Gastrocnemius medialis (tissue), 4 donors: ENCODE data around the gene PARVA. TPM values are rescaled to one million over a fixed set of nuclear protein-coding genes. Genes with fewer than 3 reads are reported as not detected.

Experiments used
- ATAC-seq, 2 donors: fragments of 150-250 bp; one replicate each; pipeline ENCODE4 v1.9.1; 2016
- DNase-seq, 2 donors: peaks; one replicate each; pipeline ENCODE4 v3.0.0-alpha.2; 2019
- H3K27ac ChIP-seq, 4 donors: fragments of 200-600 bp; sonication (generic); 1 replicate in 1 of 4; 2 replicates in 3 of 4; pipeline ENCODE4 v1.5.1; 2016 to 2018; ENCODE audit warnings: mild to moderate bottlenecking in 2 of 4, moderate library complexity in 1 of 4
- H3K27me3 ChIP-seq, 3 donors: fragments of 200-600 bp; sonication (generic) in 2 of 3; 1 replicate in 1 of 3; 2 replicates in 2 of 3; pipeline versions ENCODE4 v1.5.1 to v1.6.0; 2016 to 2019; ENCODE audit warnings: mild to moderate bottlenecking in 1 of 3, moderate library complexity in 1 of 3
- H3K36me3 ChIP-seq, 2 donors: fragments of 200-600 bp; sonication (generic) in 1 of 2; one replicate each; pipeline ENCODE4 v1.5.1; 2017 to 2018
- H3K4me1 ChIP-seq, 2 donors: fragments of 200-600 bp; sonication (generic) in 1 of 2; one replicate each; pipeline ENCODE4 v1.5.1; 2016 to 2017; ENCODE audit warnings: mild to moderate bottlenecking in 2 of 2
- H3K4me3 ChIP-seq, 4 donors: fragments of 200-600 bp; sonication (generic) in 3 of 4; 1 replicate in 1 of 4; 2 replicates in 3 of 4; pipeline ENCODE4 v1.5.1; 2016 to 2019; ENCODE audit warnings: mild to moderate bottlenecking in 2 of 4
- H3K9me3 ChIP-seq, 3 donors: fragments of 200-600 bp; sonication (generic) in 2 of 3; 1 replicate in 1 of 3; 2 replicates in 2 of 3; pipeline ENCODE4 v1.5.1; 2016 to 2019
- POLR2A ChIP-seq, 2 donors: fragments of 450-650 bp; IDR thresholded peaks; one replicate each; pipeline ENCODE4 v1.6.1; 2017; ENCODE audit warnings: antibody characterized with exemption in 2 of 2, mild to moderate bottlenecking in 2 of 2, moderate library complexity in 2 of 2
- in situ Hi-C, 4 donors: fragments of 200-750 bp; cut with MboI; loops; one replicate each; pipeline versions ENCODE4 v1.15.0 to v1.8.0; 2017; ENCODE audit warnings: low sequenced_read_pairs in 4 of 4
- intact Hi-C: fragments of 100-400 bp; cut with DNase I; formaldehyde crosslinking; loops from one replicate; pipeline ENCODE4 v1.15.1; 2023; ENCODE audit warnings: low total_unique reads
- total RNA-seq, 4 donors: library from RNA; depleted of rRNA; stranded (reverse); fragments of >200 nt; gene quantifications; one replicate each; pipeline versions ENCODE4 v1.1.0 to v1.2.3, GENCODE V29; 2016
- TF ChIP-seq, protein P1 (sequence below), 5 experiments: fragments of 450-650 bp in 3 of 5; fragments of 200-600 bp in 2 of 5; sonication (generic) in 2 of 5; IDR thresholded peaks in 4 of 5; conservative IDR thresholded peaks in 1 of 5; 1 replicate in 4 of 5; 2 replicates in 1 of 5; pipeline ENCODE4 v1.5.1; 2016 to 2019; ENCODE audit warnings: antibody characterized with exemption in 5 of 5, mild to moderate bottlenecking in 3 of 5, moderate library complexity in 3 of 5

PARVA gene
- total RNA-seq, 4 donors from 2014 or later: 4.4 to 9.7 (median 8.4) TPM

- no peak for TF ChIP-seq POLR2A (IDR thresholded peaks at IDR 0.05)
- TF ChIP-seq, protein P1, sequence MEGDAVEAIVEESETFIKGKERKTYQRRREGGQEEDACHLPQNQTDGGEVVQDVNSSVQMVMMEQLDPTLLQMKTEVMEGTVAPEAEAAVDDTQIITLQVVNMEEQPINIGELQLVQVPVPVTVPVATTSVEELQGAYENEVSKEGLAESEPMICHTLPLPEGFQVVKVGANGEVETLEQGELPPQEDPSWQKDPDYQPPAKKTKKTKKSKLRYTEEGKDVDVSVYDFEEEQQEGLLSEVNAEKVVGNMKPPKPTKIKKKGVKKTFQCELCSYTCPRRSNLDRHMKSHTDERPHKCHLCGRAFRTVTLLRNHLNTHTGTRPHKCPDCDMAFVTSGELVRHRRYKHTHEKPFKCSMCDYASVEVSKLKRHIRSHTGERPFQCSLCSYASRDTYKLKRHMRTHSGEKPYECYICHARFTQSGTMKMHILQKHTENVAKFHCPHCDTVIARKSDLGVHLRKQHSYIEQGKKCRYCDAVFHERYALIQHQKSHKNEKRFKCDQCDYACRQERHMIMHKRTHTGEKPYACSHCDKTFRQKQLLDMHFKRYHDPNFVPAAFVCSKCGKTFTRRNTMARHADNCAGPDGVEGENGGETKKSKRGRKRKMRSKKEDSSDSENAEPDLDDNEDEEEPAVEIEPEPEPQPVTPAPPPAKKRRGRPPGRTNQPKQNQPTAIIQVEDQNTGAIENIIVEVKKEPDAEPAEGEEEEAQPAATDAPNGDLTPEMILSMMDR (IDR thresholded peaks at IDR 0.05 in 4 of 5, conservative IDR thresholded peaks at IDR 0.05 in 1 of 5): peak; percentile 64 to 84 (median 78)
- in situ Hi-C loops: loop anchor here in 3 of 4 donors (5.0 to 25.0 kb wide), 4 partner anchors 556 to 856 kb away; no protein-coding TSS in a partner anchor
- intact Hi-C loops: loop anchor here (1.0 to 10.0 kb wide), 4 partner anchors 47 to 851 kb away; no protein-coding TSS in a partner anchor
- no peaks in the 10 kb centered on the region for H3K36me3 ChIP-seq
- peaks cover 3 to 5% of the 10 kb centered on the region in 2 donors for H3K4me1 ChIP-seq
- DNase-seq (peak; percentile 50 to 64), ATAC-seq (peak; percentile 83 to 85)
- H3K27me3 ChIP-seq: no peaks in the 10 kb centered on the region
- H3K9me3 ChIP-seq: no peaks in the 10 kb centered on the region
- H3K4me3 ChIP-seq: no peak overlapping the region
- no peak overlapping the region for H3K27ac ChIP-seq
Measured at GRCh38 chr11:12331239-12331874, 46.0 kb upstream of the PARVA start.

GRCh38 chr11:12343526-12343925 is 33.8 kb upstream of the PARVA start:
- TF ChIP-seq POLR2A (IDR thresholded peaks at IDR 0.05): no peak
- TF ChIP-seq, protein P1 (IDR thresholded peaks at IDR 0.05 in 4 of 5, conservative IDR thresholded peaks at IDR 0.05 in 1 of 5): no peak
- Histone ChIP-seq H3K36me3 (no peaks in the 10 kb centered on the region), H3K27ac (no peak overlapping the region), H3K9me3 (no peaks in the 10 kb centered on the region), H3K4me3 (no peak overlapping the region), H3K27me3 (no peaks in the 10 kb centered on the region), H3K4me1 (no peaks in the 10 kb centered on the region)
- ATAC-seq: no peak
- DNase-seq: no peak
- in situ Hi-C loops: loop anchor here in 3 of 4 donors (25.0 kb wide), 3 partner anchors 544 to 844 kb away; no protein-coding TSS in a partner anchor
- intact Hi-C loops: no loop called here

- in situ Hi-C loops: no loop called here
- ATAC-seq (no peak), DNase-seq (no peak)
- H3K36me3 ChIP-seq: no peaks in the 10 kb centered on the region
- no peak overlapping the region for H3K4me3 ChIP-seq
- peaks cover 0 to 6% of the 10 kb centered on the region in 2 donors for H3K4me1 ChIP-seq
- H3K27ac ChIP-seq: no peak overlapping the region
- H3K27me3 ChIP-seq: no peaks in the 10 kb centered on the region
- TF ChIP-seq, protein P1 (IDR thresholded peaks at IDR 0.05 in 4 of 5, conservative IDR thresholded peaks at IDR 0.05 in 1 of 5): no peak
- no peak for TF ChIP-seq POLR2A (IDR thresholded peaks at IDR 0.05)
- no peaks in the 10 kb centered on the region for H3K9me3 ChIP-seq
- intact Hi-C loops: no loop called here
Measured at GRCh38 chr11:12353534-12353933, 23.8 kb upstream of the PARVA start.

GRCh38 chr11:12354750-12355545 is 22.4 kb upstream of the PARVA start:
- in situ Hi-C loops (no loop called here), intact Hi-C loops (no loop called here)
- no peak for TF ChIP-seq POLR2A (IDR thresholded peaks at IDR 0.05)
- TF ChIP-seq, protein P1 (IDR thresholded peaks at IDR 0.05 in 4 of 5, conservative IDR thresholded peaks at IDR 0.05 in 1 of 5): no peak
- ATAC-seq (no peak), DNase-seq (no peak)
- Histone ChIP-seq H3K27me3 (no peaks in the 10 kb centered on the region), H3K36me3 (no peaks in the 10 kb centered on the region), H3K9me3 (no peaks in the 10 kb centered on the region), H3K27ac (no peak overlapping the region), H3K4me1 (peaks cover 0 to 6% of the 10 kb centered on the region in 2 donors), H3K4me3 (no peak overlapping the region)
